Forelimb muscle (tissue), 1 donor: ENCODE data around the gene DNAJC27. TPM values are rescaled to one million over a fixed set of nuclear protein-coding genes. Genes with fewer than 3 reads are reported as not detected.

Source experiments
- DNase-seq: peaks from one replicate; pipeline ENCODE4 v3.0.0-alpha.2; 2013; ENCODE audit warnings: low read depth
- polyA plus RNA-seq: library from polyadenylated mRNA; unstranded; fragments of 120-200 nt; gene quantifications from one replicate; pipeline ENCODE4 v1.2.1, GENCODE V29; 2013; ENCODE audit not compliant: insufficient read length

Gene DNAJC27
- polyA plus RNA-seq, 1 donor, result 6.5 TPM

DNA sequence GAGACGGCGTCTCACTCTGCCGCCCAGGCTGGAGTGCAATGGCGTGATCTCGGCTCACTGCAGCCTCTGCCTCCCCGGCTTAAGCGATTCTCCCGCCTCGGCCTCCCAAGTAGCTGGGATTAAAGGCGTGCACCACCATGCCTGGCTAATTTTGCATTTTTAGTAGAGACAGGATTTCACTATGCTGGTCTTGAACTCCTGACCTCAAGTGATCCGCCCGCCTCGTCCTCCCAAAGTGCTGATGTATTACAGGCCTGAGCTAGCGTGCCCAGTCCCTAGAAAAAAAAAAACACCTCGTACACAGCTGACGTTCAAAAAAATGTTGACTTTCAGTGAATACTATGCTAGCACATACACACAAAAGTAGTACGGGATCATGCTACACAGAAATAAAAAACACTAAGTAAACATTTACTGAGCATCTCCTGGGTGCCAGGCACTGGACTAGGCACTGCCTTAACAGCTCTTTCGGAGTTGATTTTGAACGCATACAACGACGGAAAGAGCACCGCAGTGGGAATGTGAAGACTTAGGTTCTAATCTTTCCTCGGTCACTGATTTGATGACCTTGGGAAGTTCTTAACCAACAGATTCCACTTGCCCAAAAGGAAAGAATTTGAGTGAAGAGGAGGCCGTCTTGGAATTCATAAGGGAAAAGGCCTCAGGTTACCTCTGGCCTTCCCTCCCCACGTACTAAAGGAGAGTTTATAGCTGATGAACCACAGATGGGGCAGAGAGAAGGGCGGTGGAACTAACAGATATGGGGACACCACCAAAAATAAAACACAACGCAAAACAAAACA is 1.1 kb downstream of the DNAJC27 start:
- DNase-seq, result no peak

DNA sequence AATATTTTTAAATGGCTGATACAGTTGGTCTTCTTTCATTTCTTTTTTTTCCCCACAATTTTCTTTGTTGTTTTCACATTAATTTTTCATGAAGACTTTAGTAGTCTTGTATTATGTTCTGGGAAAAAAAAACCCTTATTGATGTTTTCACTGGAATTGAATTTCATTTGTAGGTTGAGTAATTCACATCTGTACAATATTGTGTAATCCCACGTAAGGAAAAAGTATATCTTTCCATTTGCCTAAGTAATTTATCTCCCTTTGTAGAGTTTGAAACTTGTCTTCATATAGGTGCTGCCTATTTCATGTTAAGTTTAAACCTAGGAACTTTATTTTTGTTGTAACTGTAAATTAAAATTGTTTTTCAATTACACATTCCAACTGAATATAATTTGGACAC is 2.0 kb downstream of the DNAJC27 start:
- no peak for DNase-seq

DNA sequence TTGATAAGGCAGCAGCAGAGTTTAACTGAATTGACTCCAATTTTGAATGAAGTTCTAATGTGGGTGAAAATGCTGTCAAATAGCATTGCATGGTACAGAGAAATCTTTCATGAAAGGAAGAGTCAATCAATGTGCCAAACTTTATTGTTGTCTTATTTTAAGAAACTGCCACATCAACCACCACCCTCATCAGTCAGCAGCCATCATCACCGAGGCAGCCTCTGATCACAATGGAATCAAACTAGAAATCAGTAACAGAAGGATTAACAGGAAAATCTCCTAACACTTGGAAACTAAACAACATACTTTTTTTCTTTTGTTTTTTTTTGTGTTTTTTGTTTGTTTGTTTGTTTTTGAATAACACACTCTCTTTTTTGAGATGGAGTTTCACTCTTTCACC is 9.9 kb downstream of the DNAJC27 start:
- no peak for DNase-seq

DNA sequence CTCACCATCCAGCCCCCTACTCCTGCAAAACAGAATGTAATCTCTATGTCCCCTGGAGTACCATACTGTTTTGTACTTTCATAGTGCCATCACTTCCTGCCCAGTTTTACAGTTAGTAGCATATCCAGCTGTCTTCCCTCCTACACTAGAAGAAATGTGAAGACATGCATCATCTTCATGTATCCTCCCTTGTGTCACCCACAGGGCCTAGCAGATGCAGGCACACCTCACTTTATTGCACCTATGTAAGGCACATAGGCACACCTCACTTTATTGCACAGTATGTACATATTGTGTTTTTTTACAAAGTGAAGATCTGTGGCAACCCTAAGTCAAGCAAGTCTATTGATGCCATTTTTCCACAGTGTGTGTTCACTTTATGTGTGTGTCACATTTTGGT is 12.0 kb downstream of the DNAJC27 start:
- DNase-seq, result no peak

DNA sequence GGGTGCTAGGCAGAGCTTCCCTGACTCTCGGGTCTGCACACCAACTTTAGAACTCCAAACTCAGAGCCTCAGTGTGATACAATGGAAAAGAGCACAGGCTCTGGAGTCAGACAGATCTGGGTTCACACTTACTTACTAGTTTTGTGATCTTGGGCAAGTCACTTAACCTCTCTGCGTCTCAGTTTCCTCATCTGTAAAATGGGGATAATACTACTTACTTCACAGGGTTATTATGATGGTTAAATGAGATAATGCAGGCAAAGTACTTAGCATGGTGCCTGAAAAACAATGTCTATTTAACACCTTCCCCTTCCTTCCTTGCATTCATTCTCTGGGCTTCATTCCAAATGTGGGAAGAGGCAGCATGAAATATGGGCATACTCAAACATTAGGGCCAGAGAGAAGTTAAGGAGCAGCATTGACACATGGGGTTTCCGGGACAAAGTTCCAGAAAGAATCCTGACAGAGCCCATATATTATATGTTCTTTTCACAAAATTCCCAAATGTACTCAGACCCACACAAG is 13.3 kb downstream of the DNAJC27 start:
- no peak for DNase-seq

DNA sequence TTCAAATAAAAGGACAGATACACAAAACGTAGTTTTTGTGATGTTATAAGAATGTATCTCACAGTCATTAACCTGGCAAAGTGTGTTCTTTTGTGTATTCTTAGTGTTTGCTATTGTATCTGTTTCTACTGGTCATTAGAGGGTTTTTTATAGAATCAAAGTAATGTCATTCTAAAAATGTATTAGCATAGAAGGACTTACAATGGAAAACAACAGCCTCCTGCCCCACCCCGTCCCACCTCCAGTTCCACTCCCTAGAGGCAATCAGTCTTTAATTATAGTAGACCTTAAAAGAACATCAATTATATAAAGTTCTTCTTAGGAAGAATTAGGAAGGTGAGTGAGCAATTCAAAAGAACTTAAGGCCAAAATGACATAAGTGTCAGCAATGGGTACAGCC is 13.8 kb downstream of the DNAJC27 start:
- DNase-seq, result no peak

DNA sequence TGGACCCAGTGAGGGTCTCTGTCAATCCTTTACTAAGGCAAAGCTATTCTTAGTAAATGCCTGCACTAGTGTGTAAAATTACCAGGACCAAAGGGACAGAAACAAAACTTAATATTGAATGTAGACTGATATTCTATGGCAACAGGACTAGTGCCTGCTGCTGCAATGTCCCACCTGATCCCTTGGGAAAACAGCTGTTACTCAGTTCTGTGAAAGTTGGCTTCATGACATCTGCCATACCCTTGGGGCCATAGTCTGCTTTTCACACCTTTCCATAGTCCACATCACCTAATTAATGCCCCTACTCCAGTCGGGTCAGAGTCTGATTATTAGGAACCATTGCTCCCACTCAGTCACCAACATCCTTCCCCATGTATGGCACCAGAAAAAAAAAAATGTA is 14.5 kb downstream of the DNAJC27 start:
- DNase-seq, result no peak

DNA sequence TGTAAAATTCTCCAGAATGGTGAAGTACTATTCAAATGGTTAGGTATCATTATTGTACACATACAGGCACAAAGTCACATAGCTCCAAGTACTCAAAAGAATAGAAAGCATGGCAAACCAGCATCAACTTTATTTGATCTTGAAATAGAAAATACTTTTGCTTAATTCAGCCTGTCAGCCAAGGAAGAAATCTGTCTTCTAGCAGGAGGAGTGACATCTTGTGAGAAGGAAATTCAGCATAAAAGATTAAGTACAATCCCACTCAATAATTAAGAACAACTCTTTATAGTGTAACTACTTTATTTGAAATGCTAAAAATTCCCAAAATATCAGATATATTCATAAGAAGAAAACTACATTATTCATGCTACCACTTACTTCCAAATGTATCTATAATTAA is 15.8 kb downstream of the DNAJC27 start:
- DNase-seq, result no peak

DNA sequence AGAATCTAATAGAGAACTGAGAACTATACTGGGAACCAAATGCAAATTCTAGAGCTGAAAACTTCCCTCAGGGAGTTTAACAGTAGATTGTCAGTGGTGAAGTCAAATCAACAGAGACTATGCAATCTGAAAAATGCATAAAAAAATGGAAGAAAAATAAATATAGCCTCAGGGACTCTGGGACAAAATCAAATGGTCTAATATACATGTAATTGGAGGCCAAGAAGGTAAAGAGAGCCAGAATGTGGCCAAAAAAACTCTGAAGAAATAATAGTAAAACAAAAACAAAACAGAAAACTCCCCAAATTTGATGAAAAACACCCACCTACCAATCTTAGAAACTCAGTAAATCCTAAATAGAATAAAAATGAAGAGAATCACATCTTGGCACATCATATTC is 16.5 kb downstream of the DNAJC27 start:
- DNase-seq, result no peak

DNA sequence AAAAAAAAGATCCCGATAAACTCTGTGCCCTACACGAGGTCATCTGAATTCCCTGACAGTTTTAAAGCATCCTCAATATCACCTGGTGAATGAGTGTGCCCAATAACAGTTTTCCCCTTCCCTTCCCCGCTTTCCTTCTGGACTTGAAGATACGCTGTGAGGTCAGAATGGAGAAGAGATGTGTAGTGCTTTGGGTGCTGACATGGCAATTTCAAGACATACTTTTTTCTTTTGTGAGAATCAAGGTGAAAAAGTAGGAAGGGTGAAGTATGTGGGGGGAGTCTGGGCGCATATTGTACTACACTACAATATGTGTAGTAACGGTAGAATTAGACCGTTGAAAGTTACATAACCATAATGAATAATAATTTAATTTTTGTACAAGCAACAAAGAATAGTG is 21.7 kb downstream of the DNAJC27 start:
- no peak for DNase-seq

DNA sequence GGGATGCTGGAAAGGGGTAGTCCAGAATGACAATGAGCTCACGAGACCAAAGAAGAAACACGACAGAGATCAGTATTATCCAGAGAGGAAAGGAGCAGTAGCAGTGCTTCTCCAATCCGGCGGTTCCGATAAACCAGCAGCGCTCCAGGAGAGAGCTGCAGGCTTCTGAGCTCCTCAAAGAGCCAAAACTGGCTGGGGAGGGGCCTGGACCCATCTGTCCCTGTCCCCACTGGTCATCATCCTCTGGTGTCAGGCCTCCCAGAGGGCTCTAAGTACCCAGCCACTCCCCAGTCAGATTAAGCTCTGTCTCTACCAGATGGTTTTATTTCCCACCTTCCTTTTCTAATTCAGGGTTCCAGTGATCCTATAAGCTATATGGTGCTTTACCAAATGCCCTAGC is 23.2 kb downstream of the DNAJC27 start:
- DNase-seq, result no peak

DNA sequence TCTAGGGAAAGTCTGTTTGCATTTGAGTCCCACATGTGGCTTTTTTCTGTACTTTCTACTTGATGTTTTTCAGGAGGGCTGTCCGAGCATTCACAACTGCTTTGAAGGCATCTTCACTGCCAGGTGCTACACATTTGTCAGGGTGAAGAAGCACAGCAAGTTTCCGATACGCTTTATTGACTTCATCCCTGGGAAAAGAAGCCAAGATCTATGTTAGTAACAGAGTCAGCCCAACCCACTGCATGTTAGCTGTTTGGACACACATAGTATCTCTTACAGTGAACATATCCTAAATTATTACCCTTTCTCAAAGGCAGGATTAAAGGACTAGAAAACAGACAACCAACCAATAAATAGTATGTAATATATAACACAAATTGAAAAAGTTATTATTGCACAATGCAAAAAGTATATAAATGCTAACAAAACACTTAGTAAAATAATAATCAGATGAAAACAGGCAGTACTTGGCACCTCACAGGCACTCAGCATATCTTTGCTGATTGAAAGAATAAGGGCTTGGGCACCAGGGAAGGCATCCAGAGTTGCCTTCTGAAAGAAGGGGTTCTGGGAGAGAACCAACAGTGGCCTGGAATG is 24.1 kb downstream of the DNAJC27 start:
- DNase-seq, result no peak

DNA sequence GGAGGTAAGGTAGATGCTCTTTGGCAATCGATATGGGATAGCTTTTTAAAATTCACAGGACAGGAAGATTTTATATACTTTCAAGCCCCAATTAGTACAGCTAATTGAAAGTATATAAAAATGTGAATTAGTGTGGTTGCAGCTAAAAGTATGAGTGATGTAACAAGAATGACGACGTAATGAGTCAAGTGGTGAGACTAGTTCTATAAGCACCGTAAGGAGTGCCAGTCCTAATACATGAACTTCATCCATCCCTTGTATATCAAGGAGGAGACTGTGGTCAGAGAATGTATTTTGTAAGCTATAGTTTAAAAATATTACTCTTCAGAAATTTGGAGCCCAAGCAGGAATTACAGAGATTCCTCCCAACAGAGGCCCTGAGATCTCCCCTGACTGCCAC is 25.8 kb downstream of the DNAJC27 start:
- DNase-seq, result no peak

DNA sequence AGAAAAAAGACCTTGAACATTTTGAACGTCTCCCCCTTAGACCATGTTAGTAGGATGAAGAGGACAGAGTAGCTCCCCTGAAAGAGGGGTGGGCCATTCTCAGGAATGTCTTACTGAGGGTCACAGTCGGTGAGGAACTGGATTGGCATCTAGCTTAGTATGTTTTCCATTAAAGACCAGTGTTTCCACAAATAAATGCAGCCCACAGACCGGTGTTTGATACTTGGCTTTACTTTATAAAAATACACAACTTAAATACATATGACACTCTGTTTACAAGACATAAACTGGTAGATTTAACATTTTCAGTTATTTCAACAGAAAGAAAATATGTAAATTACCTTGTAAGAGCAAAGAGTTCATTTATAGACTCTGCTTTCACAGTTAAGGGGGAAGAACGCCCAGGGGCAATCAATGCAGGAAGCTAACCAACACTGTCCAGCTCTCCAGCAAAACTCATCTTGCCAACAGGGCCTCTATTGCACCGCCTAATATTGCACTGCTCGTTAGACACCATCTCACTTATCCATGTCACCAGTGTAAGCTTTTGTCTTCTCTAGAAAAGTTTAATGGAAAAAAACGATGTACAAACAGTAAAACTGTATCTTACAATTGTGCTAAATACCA is 28.2 kb downstream of the DNAJC27 start:
- DNase-seq, result no peak

DNA sequence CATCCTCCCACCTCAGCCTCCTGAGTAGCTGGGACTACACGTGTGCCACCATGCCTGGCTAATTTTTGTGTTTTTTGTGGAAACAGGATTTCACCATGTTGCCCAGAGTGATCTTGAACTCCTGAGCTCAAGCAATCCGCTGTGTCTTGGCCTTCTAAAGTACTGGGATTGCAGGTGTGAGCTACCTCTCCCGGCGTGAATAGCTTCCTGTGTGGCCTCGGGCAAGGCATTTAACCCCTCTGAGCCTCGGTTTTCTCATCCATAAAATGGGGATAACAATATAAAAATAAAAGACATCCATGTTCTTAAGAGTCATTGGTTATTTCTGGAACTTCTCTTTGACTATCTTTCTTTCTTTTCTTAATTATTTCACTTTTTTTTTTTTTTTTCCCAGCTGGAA is 32.4 kb downstream of the DNAJC27 start:
- DNase-seq, result no peak

DNA sequence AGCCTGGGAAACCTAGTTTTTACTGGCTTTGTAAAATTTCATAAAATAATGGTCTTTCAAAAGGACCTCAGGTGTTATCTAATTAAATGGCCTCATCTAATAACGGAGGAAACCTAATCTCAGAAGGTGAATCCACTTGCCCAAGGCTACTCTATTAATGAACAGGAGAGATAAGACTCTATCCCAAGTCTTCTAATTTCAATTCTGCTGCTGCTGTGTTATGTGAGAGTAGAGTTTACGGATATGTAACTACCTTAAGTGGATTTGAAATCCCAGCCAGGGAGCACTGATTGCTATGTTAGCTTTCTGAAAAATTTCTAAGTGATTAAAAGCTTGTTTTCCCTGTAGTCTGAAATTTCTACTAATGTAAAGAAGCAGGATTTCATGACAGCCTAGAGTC is 34.5 kb downstream of the DNAJC27 start:
- no peak for DNase-seq

DNA sequence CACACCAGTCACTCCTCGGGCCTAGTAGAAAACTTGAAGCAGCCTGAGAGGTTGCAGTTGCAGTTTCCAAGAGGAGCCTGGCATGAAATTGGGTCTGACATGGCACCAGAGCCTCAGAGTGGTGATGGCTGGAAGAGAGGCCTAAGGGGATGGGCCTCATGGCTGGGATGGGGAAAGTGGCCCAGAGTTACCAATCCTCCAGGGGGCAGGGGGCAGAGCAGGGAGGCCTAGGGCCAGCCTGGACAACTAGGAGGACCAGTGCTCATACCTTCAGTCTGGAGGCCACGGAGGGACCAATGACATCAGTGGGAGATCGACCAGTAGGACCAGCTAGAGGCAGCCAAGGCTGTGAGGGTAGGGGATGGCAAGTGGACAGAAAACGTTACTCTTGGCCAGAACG is 36.6 kb downstream of the DNAJC27 start:
- no peak for DNase-seq

DNA sequence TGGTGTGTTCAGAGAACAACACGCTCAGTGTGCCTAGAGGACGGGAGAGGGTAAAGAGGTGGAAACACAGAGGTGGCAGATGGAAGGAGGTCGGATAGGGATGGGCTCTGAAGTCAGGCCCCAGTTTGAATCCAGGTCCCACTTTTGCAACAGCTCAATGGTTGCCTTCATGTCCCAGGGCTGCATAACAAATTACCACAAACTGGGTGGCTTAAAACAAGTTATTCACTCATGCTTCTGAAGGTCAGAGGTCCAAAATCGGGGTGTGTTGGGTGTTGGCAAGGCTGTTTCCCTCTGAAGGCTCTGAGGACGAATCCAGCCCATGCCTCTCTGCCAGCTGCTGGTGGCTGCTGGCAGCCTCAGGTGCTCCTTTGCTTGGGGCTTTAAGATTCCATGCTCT is 39.0 kb downstream of the DNAJC27 start:
- no peak for DNase-seq

DNA sequence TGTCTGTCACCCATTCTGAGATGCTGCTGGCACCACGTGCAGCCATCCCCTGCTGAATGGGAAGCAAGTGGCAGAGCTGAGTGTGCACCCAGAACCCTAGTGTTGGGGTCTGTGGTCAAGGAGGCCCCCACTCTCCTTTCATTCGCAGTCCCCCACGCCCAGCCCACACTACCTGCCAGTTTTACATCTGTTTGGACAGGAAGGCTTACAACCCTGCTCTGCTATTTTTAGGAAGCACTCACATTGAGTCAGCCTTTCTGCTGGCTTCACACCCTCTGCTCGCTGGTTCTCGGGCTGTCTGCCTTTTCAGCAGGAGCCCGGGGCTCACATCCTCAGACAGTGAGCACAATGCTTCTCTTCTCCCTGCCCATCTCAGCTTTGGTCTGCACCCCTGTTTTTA is 41.0 kb downstream of the DNAJC27 start:
- DNase-seq, result no peak

DNA sequence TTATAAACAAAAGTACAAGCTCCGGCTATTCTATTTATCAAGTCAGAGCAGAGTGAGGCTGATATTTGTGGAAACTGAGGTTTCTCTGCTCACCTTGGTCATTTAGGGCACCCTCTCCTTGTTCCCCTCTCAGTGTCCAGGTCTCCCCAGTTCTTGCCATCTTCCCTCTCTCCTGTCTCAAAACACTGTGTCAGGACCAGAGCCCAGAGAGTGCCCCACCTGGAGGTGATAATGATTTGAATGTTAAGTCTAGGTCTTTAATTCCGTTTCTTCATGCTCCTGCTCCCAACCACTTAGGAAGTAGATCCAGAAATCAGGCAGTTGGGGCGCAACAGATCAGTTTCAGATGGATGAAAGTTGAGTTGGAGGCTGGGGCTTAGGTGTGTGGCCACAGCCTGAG is 42.5 kb downstream of the DNAJC27 start:
- DNase-seq, result no peak

DNA sequence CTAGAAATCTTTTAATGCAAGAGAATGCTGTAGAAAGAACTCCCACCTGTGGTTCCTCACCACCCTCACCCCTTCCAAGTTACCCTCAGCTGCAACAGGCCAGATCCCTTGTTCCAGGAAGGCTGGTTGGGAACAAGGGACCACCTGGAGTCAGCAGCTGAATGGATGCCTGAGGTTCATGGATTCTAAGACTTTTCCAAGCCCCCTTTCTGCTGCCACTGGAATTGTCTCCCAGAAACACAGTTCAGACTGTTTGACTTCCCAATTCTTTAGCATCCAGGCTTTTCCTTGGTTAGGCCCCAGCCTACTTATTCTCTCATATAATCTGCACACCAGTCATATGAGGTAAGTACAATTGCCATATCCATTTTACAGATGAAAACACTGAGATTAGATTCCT is 43.7 kb downstream of the DNAJC27 start:
- DNase-seq, result no peak

DNA sequence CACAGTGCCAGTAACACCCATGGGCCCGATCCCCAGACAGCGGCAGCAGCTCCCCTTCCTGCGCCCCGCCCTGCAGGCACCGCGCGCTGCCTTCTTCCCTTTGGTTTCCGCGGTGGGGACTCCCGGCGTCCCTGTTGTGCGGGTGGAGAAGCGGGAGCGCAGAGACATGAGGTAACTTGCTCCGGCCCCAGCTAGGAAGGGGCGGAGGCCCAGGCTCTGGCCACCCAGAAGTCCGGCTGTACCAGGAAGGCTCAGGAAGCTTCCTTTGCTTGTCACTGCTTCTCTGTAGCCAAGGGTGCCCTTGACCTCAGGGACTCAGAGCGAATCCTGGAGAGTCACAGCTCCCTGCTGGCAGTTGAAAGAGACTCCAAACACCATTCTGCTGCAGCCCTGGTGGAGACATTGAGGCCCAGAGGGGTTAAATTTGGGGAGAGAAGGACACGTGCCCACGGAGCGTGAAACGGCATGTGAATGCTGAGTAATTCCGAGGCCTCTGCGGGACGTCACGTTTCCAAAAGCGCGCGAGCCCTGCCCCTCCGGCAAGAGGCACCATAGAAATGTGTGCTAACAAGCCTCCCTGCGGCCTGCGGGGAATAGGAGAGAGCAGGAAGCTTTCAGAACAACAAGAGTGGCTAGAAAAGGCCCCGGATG is 45.0 kb downstream of the DNAJC27 start:
- DNase-seq, result no peak

DNA sequence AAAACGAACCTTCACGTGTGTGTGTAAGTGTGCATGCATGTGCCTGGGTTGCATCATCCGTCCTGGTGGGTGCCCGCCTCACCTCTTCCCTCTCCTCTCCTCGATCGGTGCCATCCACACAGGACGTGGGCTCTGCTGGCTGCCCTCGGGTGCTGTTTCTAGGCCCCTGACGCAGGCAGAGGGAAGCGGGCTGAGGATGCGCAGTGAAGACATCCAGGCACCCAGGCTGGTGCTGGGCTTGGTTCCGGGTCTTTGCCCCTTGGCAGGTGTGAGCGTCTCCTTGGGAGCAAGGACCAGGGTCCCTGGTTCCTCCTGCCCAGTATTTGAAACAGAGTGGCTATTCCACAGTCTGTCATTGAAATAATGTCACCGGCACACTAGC is 45.5 kb downstream of the DNAJC27 start:
- DNase-seq, result no peak
